CD4-positive, alpha-beta T cell treated with Interferon gamma for 1 hour (primary cell): ENCODE results near the gene MEGF6.

ENCODE experiments used
- DNase-seq: peaks from one replicate; pipeline ENCODE4 v3.0.0-alpha.2; 2020

The MEGF6 gene

DNA sequence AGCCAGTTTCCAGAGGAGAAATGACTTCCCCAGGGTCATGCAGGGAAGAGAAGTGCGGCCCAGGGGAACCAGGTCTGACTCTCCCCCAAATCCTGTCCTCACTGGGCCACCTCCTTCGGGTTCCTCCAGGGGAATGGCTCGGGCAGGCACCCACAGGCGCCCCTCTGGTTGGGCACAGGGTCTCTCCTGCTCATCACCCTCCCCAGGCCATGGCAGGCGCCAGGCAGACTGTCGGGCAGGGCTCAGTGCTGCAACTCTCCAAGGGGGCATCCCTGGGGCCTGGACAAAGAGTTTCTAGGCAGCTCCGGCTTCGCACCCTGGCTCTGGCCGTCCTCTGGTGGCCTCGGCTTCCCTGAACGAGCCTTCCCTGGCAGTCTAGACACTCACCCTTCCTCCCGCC is 75.6 kb downstream of the MEGF6 start:
- DNase-seq = no peak

DNA sequence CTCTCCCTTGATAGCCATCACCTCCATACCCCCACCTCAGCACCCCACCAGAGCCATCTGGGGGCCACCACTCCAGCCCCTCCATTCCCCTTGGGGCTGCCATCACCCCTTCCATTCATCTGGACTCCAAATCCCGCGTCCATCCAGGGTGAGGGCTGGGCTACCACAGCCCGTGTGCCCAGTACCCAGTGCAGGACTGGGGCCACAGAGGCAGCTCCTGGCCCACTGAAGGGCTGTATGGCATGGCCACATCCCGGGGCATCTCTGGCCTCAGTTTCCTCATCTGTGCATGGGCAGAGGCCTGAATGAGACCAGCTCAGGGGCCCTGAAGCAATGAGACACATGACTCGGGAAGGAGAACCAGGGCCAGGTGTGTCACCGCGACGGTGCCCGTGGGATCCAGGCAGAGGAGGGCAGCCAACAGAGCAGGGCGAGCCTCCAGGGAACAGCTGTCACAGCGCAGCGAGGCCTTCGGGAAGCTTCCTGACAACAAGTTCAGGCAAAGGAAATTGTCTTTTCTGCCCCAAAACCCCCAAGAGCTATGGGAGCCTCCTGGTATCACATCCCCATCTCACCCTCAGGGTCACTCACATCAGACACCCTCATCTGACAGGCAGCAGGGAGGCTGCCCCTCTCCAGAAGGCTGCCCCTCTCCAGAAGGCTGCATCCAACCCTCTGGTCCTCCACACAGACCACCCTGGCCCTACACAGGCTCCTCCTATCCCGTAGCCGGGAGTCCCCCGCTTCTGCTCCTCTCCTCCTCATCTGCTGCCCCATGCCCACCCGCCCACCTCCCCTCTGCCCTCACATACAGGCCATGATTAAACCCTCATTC is 76.3 kb downstream of the MEGF6 start:
- DNase-seq = no peak

DNA sequence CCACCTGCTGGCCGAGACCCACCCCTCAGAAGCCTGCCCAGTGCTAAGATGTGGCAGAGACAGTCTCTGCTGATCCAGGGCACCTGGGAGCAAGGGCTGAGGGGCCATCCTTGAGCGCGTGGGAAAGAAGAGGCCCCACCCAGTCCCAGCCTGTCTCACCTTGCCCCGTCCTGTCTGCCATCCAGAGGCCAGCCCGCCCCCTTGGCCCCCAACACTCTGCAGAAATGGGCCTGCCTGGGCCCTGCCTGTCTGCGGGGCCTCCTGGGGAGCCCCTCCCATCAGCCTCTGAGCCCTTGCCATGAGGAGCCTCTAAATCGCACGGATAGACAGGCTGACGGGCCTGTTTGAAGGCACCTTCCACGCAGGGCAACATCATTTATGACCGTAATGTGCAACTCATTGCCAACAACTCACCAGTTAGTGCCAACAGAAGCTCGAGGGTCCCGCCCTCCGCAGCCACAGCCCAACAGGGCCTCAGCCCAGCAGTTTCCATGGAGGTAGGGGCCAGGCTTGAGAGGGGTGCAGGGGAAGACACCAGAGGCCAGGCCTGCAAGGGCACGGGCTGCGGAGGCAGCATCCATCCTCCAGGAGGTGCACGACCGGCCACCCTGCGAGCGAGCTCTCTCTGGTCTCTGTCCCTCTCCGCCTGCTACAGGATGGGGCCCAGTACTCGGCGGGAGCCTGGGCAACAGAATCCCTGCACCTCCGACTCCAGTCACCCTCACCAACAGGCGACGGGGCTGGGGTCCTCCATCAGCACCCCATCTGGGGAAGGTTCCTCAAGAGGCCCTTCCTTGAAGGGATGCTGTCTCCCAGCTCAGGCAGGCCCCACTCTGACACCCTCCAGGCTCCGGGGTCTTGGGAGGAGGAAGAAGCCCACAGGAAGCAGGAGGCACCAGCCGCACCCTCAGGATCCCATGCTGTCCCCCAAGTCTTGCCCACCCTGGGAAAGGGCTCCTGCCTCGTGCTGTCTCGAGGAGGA is 78.0 kb downstream of the MEGF6 start:
- no peak for DNase-seq

DNA sequence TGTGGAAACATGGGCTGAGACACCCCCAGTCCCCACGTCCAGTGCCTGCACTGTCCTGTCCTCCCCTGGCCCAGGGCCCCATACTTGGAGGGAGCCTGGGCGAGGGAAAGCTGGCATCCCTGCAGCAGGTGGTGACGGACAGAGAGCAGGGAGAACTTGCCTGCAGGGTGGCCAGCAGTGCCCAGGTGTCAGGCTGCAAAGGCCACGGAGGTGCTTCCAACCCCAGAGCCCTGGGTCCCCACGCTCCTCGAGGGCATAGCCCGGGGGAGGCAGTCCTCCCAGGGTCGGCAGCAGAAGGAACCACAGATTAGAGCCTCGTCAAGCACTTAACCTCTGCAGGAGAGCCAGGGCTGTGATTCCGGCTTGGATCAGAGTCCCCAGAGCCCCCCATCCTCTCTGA is 79.4 kb downstream of the MEGF6 start:
- DNase-seq = no peak

DNA sequence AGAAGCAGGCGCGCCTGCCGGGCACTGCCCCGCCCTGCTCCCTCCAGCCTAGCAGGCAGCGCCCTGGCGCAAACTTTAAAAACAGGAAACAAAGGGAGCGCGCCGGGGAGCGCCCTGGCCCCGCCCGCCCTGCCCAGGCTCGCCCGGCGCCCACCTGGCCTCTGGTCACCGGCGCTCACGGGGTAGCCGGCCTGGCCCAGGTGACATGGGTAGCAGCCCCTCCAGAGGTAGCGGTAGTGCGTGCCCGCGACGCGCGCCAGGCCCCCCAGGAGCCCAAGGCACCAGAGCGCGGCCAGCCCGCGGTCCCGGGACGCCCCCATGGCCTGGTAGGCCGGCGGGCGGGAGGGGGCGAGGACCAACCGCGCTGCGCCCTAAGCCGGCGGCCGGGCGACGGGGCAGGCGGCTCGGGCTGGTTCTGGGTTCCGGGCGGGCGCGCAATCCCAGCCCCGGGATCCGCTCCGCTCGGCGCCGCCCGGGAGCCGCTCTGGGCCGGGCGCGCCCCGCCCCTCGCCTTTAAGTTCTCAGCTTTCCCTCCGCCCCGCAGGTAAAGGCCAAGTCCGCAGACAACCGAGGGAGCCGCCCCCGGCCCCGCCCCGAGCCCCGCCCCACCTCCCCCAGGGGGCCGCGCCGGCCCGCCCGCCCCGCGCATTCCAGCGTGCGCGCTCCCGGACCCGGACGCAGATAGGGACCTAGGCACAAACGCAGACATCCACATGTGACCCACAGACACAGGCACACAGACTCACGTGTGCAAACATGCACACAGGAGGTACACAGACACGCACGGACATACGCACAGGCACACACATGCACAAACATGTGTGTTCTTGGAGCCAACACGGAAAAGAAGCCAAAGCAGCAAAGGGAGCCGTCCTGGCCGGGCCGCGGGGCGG is 80.1 kb downstream of the MEGF6 start:
- DNase-seq = peak; percentile 77

DNA sequence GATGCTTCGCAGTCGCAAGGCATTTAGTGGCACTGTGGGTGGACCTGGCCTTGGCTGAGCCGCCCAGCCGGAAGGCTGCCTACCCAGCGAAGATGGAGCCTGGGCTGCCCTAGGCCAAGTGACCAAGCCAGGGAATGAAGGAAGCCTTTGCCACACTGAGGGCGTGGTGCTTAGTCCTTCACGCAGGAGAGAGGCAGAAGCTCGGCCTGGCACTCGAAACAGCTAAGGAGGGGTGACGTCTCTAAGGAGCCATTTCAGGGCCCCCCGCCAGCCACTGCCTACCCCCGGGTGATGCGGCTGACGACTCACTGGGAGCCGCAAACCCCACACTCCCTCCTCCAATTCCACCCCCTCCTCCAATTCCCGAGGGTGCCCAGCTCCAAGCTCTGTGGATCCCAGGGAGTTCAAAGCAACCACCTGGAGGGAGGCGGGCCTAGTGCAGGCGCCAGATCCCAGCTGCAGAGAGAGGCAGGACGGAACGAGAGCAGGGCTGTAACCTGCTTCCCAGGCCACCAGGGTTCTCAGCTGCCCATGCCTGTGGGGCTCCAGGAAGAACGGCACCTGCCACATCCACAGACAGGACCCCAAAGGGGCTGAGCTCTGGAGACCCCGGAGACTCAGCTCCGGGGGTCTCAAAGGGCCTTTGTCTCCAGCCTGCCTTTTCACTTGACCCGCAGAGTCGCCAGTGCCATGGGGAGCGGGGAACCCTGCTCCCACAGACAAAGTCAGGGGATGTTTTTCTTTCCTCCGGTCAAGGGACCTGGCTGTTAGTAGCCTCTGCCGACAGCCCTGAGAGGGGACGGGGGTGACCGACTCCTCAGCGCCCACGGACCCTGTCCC is 81.0 kb downstream of the MEGF6 start:
- DNase-seq = no peak

DNA sequence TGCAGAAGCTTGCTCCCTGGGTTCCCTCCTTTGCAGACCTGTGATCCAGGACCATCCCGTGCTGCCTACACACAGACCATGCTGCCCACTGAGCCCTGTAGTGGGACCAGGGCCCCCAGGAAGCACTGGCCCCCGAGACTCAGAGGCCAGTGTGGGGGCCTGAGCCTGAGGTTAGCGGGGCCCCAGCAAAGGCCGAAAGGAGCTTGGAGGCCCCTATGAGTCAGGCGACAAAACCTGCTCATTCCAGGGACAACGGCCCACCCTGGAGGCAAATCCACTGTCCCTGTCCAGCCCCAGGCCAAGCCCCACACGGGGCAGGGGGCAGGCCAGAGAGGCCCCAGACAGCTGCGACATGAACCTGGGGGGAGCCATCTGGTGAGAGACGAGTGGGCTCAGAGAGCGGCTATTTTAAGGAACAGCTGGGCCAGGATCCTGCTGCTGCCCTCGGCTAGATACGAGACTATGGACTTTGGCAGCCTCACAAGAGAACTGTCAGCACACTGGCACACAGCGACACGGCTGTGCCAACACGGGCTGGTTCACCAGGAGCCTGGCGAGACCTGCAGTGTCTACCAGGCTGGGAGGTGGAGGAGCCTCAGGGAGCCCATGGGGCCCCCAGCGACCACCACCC is 82.1 kb downstream of the MEGF6 start:
- no peak for DNase-seq

DNA sequence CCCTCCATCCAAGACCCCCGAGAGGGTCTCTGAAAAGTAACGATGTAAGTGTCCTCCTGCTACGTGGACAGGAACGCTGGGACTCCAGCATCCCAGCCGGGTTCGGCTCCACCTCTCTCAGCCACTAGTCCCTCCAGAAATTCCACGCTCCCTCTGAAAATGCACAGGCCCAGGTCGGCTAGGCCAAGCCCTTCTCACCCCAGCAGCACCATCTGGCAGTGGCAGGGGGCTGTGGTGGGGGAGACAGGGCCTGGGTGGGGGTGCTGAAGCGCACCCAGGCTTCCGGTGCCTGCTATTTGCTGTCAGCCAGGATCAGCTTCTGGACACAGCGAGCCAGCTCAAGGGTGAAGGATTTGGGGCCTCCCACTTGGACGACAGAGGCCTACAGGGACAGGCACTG is 83.5 kb downstream of the MEGF6 start:
- DNase-seq = no peak

DNA sequence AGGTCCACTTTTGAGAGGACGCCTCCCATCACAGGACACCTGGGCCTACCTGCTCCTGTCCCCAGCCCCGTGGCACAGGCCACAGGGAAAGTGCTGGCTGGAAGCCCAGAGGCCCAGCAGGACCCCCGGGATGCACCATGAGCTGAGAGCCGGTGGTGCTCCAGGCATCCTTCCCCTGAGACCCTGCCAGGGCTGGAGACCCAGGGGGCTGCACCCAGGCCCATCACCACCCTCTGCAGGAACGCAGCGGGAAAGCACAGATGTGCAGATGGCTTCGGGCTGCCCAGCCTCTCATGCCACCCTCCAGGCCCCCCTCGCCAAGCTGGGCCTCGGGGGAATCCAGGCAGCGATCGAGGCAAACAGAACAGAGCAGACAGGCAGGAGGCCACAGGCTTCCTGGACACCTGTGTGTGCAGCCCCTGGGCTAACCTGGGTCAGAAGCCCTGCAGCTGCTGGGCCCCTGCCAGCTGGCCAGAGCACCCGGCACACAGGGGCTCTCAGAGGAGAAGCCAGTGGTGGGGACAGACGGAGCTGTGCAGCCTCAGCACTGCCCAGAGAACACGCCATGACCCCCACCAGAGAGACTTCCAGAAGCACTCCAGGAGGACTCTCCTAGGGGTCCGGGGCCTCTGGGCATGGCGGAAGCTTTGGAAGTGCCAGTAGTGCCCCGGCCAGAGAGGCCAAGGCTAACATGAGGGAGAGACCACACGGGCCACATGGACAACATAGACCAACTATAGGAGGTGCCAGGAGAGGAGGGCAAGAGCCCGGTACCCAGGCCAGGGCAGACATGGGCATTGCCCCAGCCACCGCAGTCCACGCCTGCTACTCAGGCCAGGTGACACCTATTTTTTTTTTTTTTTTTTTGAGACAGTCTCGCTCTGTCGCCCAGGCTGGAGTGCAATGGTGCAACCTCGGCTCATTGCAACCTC is 85.5 kb downstream of the MEGF6 start:
- no peak for DNase-seq

DNA sequence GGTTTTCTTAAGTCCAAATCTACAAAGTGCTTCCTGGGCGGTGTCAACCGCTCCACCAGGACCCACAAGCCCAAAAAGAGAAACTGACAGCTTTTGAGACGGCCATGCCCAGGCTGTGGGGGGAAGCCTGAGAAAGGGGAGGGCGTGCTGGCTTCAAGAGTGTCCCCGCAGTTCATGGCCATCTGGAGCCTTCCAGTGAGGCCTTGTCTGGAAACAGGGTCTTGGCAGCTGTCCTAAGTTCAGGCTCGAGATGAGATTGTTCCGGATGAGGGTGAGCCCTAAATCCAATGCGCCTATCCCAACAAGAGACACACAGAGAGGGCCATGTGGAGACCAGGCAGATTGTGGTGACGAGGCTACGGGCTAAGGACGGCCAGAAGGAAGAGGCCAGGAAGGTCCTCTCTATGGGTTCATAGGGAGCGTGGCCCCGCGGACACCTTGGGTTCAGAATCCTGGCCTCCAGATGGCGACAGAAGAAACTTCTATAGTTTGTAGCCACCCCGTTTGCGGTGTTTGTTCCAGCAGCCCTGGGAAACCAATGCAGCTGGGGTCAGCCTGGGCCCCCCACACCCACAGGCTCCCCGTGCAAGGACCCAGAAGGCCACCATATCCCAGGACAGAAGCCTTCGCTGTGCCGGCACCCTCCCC is 86.6 kb downstream of the MEGF6 start:
- no peak for DNase-seq

DNA sequence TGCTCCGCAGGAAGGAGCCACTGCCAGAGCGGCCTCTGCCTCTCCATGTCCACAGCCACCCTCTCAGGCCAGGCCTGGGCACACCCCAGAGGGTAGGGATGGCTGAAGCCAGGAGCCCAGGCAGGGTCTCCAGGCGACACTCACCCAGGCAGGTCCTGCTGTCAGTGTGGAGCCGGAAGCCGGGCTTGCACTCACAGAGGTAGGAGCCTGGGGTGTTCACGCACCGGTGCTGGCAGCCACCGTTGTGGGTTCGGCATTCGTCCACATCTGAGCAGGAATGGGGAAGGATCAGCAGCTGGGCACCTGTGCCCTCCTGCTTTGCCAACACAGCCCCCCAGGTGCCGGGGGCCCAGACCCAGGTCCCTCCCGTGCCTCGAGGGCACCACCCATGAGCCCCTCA is 87.3 kb downstream of the MEGF6 start:
- DNase-seq = no peak

DNA sequence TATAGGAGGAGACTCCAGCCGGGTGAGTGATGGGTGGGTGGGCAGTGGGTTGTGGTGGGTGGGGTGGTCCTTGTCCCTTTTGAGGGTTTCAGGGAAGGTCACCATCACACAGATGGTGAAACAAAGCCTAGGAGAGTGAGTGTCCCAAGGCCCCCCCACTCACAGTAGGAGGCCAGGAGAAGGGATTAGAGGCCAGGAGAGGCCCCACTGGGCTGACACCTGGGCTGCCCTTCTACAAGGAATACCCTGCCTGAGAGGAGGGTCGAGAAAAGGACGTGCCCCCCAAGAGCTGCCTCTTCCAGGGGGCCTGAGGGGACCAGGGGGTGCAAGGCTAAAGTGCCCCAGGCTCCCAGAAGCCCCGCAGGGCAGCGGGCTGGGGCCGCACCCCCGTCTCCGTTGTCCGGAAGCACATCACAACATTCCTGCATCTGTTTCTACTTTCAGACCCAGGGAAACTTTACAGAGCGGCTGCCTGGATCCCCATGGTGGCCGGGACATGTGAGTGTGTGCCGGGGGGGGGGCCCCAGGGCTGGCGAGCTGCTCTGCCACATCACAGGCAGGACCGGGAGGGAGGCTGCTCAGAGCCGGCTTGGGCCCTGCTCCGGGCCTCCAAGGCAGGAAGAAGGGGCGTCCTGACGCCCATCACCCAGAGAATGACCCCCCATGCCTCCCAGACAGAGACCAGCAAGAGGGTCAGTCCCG is 88.6 kb downstream of the MEGF6 start:
- no peak for DNase-seq

DNA sequence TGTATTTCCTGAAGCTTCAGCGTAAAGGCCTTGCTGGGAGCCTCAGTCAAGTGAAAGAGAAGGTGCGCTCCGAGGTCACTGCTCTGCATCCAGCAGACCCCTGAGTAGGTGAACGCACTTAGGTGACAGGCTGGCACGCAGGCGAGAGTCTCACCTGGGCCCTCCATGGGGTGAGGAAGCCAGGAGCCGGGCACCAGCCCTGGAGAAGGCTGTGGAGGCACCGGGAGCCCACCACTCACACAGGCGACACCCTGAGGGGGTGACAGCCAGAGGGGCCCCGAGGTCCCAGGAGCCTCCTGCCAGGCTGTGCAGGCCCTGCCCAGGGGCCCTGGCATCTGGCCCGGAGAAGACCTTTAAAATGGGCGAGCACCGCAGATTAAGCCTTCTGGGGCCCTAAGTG is 89.2 kb downstream of the MEGF6 start:
- DNase-seq = no peak

DNA sequence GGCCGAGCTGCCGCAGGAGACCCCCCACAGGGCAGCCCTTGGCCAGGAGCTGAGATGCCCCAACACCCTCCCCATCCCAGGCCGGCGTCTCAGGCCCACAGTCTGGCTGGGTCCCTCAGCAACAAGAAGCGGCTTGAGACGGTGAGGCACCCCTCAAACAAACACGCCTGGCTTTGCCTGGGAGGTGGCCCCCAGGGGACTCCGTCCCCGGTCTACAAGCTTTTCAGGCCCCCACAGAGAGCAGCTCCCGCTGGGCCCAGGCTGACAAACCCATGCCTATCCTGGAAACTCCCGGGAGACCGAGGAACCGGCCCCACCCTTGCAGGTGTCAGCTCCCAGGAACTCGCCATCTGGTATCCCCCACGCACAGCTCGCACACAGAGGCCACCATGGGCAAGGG is 89.9 kb downstream of the MEGF6 start:
- no peak for DNase-seq

DNA sequence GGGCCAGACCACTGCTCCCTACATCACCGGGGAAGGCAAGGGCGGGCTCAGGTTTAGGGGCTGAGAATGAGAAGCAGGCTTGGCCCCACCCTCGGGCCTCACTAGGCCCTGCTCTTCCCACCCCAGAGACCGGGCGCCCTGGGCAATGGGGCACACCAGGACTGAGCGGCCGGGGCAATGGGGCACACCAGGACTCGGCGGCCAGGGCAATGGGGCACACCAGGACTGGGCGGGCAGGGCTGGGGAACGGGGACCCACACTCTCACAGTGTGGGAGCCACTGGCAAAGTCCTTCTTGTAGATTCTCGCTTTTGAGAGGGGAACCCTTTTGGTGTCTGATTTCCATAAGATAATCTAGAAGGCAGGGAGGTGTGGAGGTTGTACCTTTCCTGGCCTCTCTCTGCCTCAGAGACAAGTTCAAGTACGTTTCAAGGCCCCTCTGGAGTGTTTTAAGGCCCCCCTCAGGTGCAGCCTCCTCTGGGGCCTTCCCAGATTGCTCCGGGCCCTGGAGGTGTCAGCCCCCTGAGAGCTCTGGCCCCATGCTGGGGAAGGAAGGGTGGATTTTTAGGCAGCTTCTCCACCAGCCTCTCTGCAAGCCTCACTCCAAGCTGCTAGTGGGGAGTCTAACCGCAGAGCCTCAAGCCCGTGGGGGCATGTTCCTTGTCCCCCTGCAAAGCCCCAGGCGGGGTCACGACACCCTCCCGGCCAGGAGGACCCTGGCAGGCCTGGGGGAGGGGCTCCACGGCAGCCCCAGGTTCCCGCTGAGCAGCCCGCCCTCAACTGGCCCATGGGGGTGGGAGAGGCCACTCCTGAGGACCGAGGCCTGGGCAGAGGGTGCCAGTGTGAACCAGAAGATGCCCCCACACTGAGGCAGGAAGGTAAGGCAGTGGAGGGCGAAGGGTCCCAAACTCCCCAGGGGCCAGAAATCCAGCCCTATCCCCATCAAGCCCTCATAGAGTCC is 90.6 kb downstream of the MEGF6 start:
- no peak for DNase-seq

DNA sequence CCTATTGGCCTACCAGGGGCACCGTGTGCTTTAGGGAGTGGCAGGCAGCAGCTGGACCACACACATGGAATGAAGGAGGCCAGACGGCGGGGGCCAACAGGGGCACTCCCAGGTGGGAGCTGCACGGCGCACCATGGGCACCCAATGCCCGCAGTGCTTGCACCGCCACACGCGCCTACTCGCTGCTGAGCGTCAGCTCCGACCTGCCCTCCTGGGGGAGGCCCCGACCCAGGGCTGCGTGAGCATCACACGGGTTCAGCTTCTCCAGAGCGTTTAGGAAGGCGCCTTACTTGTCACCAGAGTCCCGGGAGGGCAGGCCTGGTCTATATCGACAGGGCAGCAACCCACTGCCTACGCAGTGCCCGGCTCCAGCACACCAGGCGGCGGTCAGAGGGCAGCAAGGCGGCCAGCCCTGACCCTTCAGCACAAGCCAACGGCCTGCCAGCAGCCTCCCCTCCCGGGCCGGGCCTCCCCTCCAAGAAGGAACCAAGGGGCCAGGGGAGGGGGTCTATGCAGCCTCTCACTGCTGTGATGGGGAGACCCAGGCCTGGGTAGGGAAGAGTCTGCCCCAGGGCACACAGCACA is 91.9 kb downstream of the MEGF6 start:
- no peak for DNase-seq

DNA sequence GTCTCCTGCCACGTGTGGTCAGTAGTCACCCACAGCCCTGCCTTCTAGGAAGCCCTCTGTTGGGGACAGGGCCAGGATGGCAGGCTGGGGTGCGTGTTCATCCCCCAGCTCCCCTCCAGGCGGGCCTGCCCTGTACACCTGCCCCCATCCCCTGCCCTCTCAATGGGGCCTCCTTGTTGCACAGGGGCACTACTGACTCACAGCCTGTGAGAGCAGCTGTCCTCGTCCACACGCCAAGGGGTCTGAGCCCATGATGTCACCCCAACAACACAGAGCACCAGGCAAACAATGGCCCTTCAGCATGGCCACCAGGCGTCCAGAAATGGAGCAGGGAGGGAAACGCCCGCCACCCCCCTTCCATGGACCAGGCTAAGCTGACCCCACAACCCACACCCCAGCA is 92.6 kb downstream of the MEGF6 start:
- no peak for DNase-seq

DNA sequence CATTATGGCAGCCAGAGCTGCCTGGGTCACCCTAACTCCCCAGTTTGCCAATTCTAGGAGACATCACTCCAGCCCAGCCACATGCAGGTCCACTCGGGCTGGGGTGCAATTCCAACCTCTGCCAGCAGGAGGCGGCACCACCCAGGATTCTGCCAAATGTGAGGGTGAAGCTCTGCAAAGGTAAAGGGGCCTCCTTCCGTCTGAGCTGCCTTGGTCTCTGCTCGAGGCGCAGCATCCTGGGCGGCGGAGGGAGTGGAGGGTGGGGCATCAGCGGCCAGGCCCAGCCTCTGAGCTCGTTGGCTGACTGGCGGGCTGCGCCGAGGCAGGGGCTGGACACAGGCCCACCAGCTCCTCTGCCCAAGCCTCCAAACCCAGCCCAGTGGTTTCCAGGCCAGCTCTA is 93.1 kb downstream of the MEGF6 start:
- no peak for DNase-seq
